HG03354 (cell line): ENCODE results near the gene CCDC152.
"Not testable (repeated sequence)": the region's sequence is repeated elsewhere in the genome, so short reads cannot be mapped to it uniquely, and the experiment has no call there.

Experiments used
- ATAC-seq: cut with Tn5 transposase; IDR thresholded peaks from one replicate; pipeline ENCODE4 v1.9.1; 2021; ENCODE audit warnings: mild to moderate bottlenecking; ENCODE audit not compliant: unreplicated experiment, poor library complexity, severe bottlenecking

Gene CCDC152

DNA sequence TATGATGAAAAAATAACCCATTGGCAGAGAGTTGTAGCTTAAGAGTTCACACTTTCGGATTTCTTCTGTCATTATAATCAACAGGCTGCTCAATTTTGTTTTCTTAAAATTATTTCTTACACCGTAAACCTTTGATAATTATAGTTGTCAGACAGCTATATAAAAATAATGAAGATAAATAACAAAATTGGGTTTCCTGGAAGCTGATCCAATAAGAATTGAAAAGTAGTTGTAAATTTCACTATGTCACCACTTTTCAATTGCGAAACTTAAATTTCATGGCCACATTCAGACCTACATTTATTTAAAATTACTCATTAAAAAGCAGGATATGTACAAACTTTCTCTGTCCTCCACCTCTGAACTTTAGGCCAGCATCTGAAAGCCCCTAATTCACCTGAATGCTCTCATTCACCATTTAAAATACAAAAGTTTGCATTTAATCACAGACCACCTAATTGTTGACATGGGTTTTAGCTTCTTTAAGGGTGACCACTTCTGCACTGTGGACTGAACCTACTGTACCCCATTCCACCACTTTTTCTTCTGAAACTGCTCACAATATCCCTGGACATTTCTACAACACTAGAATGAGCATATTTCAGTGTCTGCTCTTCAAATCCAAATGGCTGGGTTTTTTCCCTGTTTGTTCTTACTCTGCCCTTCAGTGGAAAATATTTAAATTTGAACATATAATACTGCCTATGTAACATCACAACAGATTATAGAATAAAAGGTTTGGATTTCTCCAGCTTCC lies 54.4 kb downstream of the CCDC152 start:
- ATAC-seq = no peak

DNA sequence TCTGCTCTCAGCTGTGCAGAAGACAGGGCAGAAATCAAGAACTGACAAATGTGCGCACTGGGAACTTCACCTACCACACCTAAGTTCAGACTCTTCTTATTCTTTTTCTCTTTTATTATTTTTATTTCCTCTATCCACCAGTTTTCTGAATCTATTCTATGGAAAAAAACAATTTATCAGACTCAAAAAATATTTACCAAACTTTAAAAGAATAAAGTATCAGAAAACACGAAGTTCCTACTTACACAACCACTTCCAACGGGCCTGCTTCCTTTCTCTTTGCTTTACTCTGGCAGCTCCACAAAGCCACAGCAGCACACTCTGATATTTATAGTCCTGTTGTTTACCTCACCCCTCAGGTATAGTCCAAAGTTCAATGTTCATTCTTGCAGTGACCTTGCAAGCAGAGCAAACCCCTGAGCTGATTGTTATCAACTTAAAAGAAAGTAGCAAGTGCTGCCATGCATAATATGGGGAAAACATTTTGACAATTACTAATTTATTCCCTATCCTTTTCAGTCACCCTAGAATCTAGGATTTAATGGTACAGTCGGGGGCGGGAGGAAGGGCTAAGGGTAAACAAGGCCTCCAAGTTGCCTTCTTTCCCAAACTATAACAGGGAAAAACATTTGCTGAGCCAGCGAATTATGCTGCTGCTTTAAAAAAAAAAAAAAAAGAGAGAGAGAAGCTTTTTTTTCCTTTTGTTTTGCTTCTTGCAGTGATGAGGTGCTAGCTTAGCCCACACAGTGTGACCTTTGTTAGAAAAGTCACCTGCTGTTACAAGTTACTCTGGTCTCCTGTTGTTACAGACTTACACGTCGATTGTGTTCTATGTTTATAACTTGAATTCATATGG lies 55.2 kb downstream of the CCDC152 start, which contains the start of gene SELENOP:
Gene SELENOP (minus strand): TSS at position 302 of the 856 bp plus-strand sequence. CDS start 3,539 bp downstream, outside the sequence.
- no peak for ATAC-seq

DNA sequence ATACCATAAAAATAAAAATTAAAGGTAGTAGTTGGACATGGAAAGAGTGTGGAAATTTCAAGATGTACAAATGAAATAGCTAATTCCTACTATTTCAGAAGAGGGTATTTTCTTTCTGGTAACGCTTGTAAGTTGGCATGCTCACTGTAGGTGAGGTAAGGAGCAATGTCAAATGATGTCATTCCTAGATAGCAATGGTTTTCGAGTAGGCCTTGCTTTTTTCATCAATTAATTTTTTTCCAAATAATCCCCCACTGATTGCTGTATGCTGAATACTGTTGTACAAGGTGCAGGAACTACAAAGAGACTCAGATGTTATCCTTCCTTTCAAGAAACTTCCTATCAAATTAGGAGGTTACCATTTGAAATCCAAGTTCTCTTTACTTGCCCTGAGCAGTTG lies 56.0 kb downstream of the CCDC152 start:
- ATAC-seq = no peak

DNA sequence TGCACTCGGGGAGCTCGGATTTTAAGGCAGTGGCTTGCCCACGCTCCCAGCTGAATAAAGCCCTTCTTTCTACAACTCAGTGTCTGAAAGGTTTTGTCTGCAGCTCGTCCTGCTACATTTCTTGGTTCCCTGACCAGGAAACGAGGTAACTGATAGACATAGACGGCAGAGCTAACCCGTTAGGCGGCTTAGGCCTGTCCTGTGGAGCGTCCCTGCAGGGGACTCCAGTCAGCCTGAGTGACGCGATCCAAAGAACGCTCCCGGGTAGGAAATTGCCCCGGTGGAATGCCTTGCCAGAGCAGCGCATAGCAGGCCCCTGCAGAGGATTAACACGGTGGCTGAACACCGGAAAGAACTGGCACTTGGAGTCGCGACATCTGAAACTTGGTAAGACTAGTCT lies 56.9 kb downstream of the CCDC152 start:
- ATAC-seq = no peak

DNA sequence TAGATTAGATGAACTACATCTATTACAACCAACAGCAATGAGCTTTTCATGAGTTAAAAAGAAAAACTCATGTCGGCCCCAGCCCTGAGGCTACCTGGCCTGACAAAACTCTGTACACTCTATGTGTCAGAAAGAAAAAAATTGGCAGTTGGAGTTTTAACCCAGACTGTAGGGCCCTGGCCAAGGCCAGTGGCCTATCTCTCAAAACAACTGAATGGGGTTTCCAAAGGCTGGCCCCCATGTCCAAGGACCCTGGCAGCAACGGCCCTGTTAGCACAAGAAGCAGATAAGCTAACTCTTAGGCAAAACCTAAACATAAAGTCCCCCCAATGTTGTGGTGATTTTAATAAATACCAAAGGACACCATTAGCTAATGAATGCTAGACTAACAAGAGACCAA lies 59.9 kb downstream of the CCDC152 start:
- not testable (repeated sequence) for ATAC-seq

DNA sequence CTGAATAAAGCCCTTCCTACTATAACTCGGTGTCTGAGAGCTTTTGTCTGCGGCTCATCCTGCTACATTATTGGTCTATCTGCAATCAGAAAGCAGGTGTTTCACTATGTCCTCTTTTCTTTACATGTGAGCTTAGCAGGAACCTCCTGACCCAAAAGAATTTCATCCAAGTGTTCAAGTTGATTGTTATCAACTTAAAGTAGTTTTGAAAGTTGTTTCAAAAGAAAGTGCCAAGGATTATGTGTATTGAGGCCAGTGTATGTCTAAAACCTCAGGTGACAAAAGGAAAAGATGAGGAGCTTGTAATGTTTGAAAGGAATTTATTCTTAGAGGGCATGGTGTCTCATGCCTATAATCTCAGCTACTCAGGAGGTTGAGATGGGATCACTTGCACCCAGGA lies 63.1 kb downstream of the CCDC152 start:
- ATAC-seq = no peak

DNA sequence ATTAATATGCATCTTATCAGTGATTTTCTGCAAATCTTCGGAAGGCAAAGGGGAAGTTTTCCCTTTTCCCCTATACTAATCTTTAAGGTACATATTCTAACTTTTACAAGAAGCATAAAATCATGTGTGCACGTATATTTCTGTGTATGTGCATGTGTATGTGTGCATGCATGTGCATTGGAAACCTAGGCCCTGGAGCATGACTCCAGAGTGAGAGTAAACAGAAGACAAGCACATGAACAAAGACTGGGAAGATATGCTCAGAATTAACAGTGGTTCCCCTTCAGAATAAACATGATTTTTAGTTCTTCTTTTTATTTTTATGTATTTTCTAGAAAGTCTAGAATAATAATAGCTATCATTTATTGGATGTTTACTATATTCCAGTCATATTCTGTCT lies 65.9 kb downstream of the CCDC152 start:
- ATAC-seq = no peak

DNA sequence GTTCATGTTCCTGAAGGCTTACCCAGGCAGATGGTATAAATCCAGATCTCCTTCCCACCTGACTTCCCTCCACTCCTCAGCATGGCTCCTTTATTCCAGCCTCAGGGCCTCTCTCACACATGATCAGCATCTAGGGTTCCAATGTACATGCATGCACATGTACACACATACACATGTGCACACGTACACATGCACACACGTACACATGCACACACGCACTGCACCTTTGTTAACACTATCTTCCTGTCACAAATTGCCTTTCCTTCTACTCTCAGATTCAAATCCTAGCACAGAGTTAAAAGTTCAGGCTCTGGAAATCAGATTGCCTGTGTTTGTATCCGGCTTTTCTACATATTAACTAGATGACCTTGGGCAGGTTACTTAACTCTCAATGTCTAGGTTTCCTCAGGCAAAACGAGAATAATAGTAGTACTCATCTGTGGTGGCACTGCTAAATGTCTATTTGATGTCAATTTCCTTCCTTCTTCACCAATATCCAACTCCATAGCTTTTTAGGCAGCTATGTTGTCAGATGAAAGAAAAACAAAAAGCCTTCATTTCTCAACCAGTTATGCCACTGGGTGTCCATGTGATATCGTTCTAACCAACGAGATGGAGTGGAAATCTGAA lies 67.8 kb downstream of the CCDC152 start:
- no peak for ATAC-seq

DNA sequence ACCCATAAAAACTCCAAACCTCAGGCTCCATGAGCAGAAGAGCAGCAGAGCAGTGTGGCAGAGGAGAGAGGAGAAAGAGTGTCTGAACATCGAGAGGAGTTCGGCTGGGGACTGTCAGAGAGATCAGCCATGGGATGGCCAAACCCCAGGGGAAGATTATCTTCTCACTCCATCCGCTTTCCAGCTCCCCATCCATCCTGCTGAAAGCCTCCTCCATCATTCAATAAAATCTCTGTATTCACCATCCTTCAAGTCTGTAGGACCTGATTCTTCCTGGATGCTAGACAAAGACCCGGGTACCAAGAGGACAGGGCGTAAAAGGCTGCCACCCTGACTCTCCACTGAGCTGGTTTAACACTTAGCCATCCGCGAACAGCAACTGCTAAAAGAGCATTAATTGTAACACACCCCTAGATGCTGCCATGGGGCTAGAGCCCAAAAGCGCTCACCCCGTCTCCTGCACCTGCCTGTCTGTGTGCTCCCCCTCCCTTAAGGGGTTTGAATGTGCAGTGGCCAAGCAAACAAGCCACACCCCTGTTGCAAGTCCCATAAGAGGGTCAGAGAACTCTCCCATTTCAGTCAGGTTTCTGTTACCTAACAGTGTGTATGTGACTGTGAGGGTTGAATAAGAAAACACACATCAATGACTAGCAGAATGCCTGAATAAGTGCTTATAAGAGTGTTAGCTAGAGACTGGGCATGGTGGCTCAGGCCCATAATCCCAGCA lies 69.0 kb downstream of the CCDC152 start:
- no peak for ATAC-seq

DNA sequence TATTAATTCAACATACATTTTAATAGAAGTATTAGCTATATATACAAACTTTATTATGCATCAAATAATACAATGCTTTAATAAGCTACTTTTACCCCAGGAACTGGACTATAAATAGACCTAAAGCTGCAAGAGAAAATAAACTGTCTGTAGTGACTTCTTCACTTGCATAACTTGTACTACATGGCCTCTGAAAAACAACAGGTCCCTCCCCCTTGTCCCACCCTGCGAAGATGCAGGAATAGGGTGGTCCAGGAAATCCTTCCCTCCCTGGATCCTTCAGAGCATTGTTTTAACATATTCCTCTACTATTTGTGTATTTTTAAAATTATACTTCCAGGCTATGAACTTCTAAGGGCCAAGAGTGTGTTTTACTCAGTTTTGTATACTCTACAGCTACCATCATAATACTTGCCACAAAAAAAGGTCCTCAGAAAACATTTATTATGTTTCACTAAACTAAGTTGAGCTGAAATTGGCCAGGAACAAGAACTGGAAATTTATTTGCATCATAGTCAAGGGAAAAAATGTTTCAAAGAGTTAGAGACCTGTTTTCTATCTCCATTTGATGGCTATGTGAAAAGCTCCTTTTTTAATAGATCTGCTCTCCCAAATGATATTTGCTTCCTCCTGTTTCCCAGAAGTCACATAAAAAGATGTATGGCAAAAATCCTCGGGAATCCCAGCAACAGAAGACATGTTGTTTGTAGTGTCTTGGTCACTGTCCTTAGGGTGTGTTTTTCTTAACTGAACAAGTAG lies 70.3 kb downstream of the CCDC152 start:
- no peak for ATAC-seq

DNA sequence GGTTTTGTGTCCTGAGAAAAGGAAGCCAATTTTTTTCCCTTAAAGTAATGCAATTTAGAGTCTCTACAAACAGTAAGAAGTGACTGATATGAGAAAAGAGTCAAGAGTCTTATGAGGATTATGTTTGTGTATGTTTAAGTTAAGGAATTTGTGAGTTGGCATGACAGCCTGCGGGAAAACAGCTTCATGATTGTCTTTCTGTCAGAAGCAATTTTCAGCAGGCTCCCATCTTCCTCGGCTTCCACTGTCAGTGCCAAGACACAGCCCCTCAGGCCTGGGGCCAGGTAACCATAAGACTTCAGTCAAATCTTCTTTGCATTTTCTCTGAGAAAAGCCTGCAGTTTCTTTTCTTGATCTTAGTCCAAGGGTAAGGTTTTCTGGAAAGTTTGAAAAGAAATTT lies 72.1 kb downstream of the CCDC152 start:
- no peak for ATAC-seq

DNA sequence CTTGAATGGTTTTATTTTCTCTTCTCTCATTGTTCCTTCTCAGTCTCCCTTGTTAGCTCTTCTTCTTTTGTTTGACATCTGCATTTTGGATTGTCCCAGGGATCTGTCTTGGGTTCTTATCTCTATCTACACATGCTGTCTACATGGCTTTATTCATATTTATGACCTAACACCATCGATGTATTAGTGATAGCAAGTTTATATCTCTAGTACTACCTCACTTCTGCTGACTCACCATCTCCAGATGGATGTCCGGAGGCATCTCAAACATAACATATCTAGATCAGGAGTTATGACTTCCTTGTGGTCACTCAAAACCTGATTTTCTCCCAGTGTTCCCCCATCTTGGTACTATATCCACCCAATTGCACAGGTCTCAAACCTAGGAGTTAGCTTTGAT lies 74.3 kb downstream of the CCDC152 start:
- no peak for ATAC-seq

DNA sequence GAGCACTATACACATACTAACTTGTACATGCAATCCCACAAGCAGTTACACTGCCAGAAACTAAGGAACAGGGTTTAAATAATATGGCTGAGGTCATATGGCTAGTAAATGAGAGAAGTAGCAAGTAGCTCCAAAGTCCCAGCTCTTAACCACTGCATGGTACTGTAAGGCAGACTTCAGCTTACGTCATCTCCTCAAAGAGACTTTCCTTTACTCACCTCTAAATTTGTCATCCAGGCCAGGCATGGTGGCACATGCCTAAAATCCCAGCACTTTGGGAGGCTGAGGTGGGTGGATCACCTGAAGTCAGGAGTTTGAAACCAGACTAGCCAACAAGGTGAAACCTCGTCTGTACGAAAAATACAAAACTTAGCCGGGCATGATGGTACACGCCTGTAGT lies 75.4 kb downstream of the CCDC152 start:
- no peak for ATAC-seq

DNA sequence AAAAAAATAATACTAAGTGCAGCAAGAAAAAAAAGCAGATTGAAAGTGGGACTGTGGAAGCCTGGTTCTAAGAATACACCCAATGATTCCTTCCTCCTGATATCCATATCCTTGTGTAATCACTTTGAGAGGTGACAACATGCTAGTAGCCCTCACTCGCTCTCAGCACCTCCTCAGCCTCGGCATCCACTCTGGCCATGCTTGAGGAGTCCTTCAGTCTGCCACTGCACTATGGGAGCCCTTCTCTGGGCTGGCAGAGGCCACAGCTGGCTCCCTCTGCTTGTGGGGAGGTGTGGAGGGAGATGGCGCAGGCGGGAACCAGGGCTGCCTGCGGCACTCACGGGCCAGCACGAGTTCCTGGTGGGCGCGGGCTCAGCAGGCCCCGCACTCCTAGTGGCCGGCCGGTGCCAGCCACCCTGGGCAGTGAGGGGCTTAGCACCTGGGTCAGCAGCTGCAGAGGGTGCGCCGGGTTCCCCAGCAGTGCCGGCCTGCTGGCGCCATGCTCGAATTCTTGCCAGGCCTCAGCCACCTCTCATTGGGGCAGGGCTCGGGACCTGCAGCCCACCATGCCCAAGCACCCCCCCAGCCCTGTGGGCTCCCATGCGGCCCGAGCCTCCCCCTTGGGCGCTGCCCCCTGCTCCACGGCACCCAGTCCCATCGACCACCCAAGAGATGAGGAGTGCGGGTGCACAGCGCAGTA lies 79.6 kb downstream of the CCDC152 start:
- no peak for ATAC-seq

DNA sequence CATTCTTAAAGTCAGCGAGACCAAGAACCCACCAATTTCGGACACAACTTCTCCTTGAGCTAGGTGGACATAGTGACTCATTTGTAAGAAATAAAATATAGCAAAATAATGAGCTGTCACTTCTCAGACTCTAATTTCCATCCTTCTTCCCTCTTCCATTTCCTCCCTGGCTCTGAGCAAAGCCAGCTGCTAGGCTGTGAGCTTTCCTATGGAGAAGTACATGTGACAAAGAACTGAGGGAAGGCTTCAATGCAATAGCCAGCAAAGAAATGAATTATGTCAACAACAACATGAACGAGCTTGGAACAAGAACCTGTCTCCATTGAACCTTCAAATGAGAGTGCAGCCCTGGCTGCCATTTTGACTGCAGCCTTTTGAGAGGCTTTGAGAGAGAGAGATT lies 81.0 kb downstream of the CCDC152 start:
- ATAC-seq = no peak

DNA sequence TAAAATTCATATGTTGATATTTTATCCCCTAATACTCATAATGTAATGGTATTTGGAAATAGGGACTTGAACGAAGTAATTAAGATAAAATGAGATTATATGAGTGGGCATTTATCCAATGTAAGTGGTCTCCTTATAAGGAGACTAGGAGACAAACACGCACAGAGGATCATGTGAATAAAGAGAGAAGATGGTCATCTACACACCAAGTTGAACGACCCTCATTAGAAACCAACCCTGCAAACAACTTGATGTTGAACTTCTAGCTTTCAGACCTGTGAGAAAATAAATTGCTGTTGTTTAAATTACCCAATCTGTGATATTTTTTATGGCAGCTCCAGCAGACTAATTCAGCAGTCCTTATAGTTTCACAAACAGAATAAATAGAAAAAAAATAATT lies 82.6 kb downstream of the CCDC152 start:
- no peak for ATAC-seq

DNA sequence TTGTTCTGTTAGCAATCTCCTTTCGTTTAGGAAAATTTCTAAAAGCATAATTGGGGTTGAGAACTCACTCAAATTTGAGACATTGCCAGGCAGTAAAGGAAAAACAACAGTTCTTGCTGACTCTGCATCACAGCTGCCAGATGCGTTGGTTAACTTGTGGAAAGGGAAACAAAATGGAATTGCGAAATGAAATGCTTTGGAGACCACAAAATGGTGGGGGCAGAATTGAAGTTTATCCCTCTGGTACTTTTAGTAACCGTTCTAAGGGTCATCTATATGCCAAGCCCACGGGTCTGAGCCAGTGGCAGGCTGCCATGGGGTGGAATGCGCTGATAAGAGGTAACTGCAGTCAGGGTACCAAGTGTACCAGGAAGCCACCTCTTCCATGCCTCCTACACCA lies 83.7 kb downstream of the CCDC152 start:
- no peak for ATAC-seq

DNA sequence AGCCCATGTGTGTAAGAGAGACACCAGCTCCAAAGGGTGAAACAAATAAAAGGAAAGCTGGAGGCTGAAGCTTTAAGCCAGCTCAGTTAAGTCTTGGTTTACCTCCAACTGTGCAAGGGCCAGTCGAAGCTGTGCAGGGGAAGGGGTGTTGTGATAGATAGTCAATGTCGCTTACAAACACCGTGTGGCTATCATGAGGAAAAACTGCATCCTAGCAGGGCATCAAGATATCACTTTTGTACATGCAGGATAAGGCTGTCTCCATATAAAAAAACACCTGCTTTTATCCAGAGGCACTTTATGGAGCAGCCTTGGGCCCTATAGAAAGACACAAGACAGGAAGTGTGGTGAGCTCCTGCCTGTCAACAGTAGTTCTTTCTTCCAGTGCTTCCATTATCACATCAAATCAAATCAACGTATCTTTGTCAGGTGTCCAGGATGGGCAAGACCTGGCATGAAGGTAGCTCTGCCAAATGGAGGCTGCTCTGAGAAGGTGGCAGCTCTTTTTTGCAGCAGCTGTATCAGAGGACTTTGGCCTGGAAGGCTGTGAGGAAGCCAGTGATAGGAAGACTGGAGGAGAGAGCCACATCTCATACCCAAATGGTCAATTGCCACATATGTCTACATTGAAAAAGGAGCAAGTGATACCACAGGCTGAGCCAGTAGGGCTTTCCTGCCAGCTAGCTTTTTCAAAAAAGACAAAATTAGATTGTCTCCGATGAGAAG lies 84.4 kb downstream of the CCDC152 start:
- no peak for ATAC-seq
